SK-N-SH treated with all-trans-retinoic acid at 6 μM for 48 hours (cell line): ENCODE data around the gene PRKCZ.

ENCODE experiments used
- ATAC-seq: fragments of 200-7000 bp; cut with Tn5 transposase; 3 replicates; pipeline ENCODE4 v1.9.1; 2020; ENCODE audit warnings: mild to moderate bottlenecking, moderate library complexity
- ARNTL ChIP-seq: fragments of 450-650 bp; formaldehyde crosslinking; IDR thresholded peaks from 2 replicates; pipeline ENCODE4 v1.5.0; 2020; ENCODE audit warnings: low read depth, mild to moderate bottlenecking, moderate library complexity, borderline replicate concordance
- BACH2 ChIP-seq: fragments of 250-450 bp; sonication (Bioruptor Pico); IDR thresholded peaks from 2 replicates; pipeline ENCODE4 v1.9.0; 2021; ENCODE audit warnings: mild to moderate bottlenecking, borderline replicate concordance
- CSDC2 ChIP-seq: fragments of 250-450 bp; sonication (Bioruptor Pico); IDR thresholded peaks from 2 replicates; pipeline ENCODE4 v1.5.0; 2020; ENCODE audit warnings: mild to moderate bottlenecking, moderate library complexity
- ISL1 ChIP-seq: fragments of 250-450 bp; sonication (Bioruptor Pico); IDR thresholded peaks from 2 replicates; pipeline ENCODE4 v2.1.2; 2022; ENCODE audit warnings: mild to moderate bottlenecking, moderate library complexity
- OSR1 ChIP-seq: fragments of 250-450 bp; sonication (Bioruptor Pico); IDR thresholded peaks from 2 replicates; pipeline ENCODE4 v1.8.0; 2022; ENCODE audit warnings: moderate library complexity, mild to moderate bottlenecking, inconsistent platforms
- PPARA ChIP-seq: fragments of 250-450 bp; sonication (Bioruptor Pico); IDR thresholded peaks from 2 replicates; pipeline ENCODE4 v1.5.0; 2020; ENCODE audit warnings: mild to moderate bottlenecking, borderline replicate concordance
- RARB ChIP-seq: fragments of 250-450 bp; sonication (Bioruptor Pico); IDR thresholded peaks from 2 replicates; pipeline ENCODE4 v1.8.0; 2021; ENCODE audit warnings: mild to moderate bottlenecking, moderate library complexity
- SNAI2 ChIP-seq: fragments of 250-450 bp; sonication (Bioruptor Pico); IDR thresholded peaks from 2 replicates; pipeline ENCODE4 v1.5.0; 2020; ENCODE audit warnings: mild to moderate bottlenecking, moderate library complexity
- TCF4 ChIP-seq: fragments of 250-450 bp; sonication (Bioruptor Pico); IDR thresholded peaks from 2 replicates; pipeline ENCODE4 v1.8.0; 2021; ENCODE audit warnings: mild to moderate bottlenecking, moderate library complexity, borderline replicate concordance
- ZC3H10 ChIP-seq: fragments of 250-450 bp; sonication (Bioruptor Pico); IDR thresholded peaks from 2 replicates; pipeline ENCODE4 v1.5.1; 2021; ENCODE audit warnings: mild to moderate bottlenecking, moderate library complexity
- ZFP3 ChIP-seq: fragments of 250-450 bp; sonication (Bioruptor Pico); IDR thresholded peaks from 2 replicates; pipeline ENCODE4 v1.5.0; 2020; ENCODE audit warnings: mild to moderate bottlenecking, moderate library complexity
- ZNF565 ChIP-seq: fragments of 450-650 bp; formaldehyde crosslinking; conservative IDR thresholded peaks from 2 replicates; pipeline ENCODE4 v1.5.0; 2020; ENCODE audit warnings: low read depth, mild to moderate bottlenecking, moderate library complexity
- ZNF70 ChIP-seq: fragments of 450-650 bp; formaldehyde crosslinking; IDR thresholded peaks from 2 replicates; pipeline ENCODE4 v1.5.0; 2020; ENCODE audit warnings: mild to moderate bottlenecking, moderate library complexity
- ZNF8 ChIP-seq: fragments of 450-650 bp; formaldehyde crosslinking; IDR thresholded peaks from 2 replicates; pipeline ENCODE4 v1.5.0; 2020; ENCODE audit warnings: mild to moderate bottlenecking, moderate library complexity
- TF ChIP-seq, protein P1 (sequence below): fragments of 250-450 bp; sonication (Bioruptor Pico); IDR thresholded peaks from 2 replicates; pipeline ENCODE4 v1.5.1; 2020; ENCODE audit warnings: low read depth, mild to moderate bottlenecking, moderate library complexity
- TF ChIP-seq, protein P2 (sequence below): fragments of 250-450 bp; sonication (Bioruptor Pico); IDR thresholded peaks from 2 replicates; pipeline ENCODE4 v1.8.0; 2021; ENCODE audit warnings: low read depth, mild to moderate bottlenecking, moderate library complexity, borderline replicate concordance
- TF ChIP-seq, protein P3 (sequence below): fragments of 250-450 bp; sonication (Bioruptor Pico); IDR thresholded peaks from 2 replicates; pipeline ENCODE4 v1.5.0; 2020; ENCODE audit warnings: mild to moderate bottlenecking, moderate library complexity
- TF ChIP-seq, protein P4 (sequence below): fragments of 250-450 bp; sonication (Bioruptor Pico); IDR thresholded peaks from 2 replicates; pipeline ENCODE4 v1.8.0; 2020; ENCODE audit warnings: mild to moderate bottlenecking, moderate library complexity, borderline replicate concordance

The PRKCZ gene

DNA sequence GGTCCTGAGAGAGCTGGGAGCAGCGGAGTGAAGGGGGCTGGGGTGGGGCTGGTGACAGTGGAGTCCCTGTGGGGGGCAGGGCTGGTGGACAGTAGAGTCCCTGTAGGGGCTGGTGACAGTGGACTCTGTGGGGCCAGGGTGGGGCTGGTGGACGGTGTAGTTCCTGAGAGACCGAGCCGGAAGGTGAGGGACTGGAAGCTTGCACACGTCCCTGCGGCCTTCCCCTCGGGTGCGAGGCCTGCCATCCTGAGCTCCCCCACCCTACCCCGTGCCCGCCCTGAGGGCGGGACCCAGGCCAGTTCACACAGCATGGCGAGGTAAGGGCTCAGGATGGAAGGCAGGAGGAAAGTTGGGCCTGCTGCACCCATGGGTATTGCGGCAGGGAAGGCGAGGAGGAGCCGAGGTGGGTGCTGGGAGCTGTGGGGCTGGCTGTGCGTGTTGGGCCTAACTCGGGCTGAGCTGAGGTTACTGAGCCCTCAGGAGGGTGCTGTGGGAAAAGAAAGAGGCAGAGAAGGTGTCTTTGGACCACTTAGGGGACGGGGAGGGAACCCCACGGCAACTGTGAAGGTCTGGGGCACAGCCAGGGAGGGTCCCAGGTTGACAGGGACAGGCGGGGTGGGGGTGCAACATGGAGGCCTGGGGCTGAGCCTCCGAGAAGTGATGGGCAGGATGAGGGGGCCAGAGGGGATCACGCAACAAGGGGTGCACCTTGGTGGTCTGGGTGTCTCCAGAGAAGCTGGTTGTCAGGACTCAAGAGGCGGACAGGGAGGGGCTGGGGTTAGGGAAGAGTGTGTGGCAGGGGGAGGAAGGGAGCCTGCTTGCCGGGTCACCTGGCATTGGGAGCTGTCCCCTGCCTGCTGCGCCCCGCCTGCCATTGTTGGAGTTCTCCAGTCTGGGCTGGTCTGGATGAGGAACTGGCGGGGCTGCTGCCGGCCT, 60.8 kb downstream of the PRKCZ start:
- no peak for TF ChIP-seq SNAI2 (CRISPR knock-in tag)
- no peak for TF ChIP-seq OSR1
- no peak for TF ChIP-seq CSDC2 (CRISPR knock-in tag)
- TF ChIP-seq RARB = no peak
- TF ChIP-seq ZC3H10 (CRISPR knock-in tag) = no peak
- TF ChIP-seq, protein P1, sequence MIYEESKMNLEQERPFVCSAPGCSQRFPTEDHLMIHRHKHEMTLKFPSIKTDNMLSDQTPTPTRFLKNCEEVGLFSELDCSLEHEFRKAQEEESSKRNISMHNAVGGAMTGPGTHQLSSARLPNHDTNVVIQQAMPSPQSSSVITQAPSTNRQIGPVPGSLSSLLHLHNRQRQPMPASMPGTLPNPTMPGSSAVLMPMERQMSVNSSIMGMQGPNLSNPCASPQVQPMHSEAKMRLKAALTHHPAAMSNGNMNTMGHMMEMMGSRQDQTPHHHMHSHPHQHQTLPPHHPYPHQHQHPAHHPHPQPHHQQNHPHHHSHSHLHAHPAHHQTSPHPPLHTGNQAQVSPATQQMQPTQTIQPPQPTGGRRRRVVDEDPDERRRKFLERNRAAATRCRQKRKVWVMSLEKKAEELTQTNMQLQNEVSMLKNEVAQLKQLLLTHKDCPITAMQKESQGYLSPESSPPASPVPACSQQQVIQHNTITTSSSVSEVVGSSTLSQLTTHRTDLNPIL = no peak
- TF ChIP-seq ZFP3 = no peak
- TF ChIP-seq, protein P2, sequence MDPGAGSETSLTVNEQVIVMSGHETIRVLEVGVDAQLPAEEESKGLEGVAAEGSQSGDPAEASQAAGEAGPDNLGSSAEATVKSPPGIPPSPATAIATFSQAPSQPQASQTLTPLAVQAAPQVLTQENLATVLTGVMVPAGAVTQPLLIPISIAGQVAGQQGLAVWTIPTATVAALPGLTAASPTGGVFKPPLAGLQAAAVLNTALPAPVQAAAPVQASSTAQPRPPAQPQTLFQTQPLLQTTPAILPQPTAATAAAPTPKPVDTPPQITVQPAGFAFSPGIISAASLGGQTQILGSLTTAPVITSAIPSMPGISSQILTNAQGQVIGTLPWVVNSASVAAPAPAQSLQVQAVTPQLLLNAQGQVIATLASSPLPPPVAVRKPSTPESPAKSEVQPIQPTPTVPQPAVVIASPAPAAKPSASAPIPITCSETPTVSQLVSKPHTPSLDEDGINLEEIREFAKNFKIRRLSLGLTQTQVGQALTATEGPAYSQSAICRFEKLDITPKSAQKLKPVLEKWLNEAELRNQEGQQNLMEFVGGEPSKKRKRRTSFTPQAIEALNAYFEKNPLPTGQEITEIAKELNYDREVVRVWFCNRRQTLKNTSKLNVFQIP (CRISPR knock-in tag) = no peak
- no peak for TF ChIP-seq ZNF70
- TF ChIP-seq, protein P3, sequence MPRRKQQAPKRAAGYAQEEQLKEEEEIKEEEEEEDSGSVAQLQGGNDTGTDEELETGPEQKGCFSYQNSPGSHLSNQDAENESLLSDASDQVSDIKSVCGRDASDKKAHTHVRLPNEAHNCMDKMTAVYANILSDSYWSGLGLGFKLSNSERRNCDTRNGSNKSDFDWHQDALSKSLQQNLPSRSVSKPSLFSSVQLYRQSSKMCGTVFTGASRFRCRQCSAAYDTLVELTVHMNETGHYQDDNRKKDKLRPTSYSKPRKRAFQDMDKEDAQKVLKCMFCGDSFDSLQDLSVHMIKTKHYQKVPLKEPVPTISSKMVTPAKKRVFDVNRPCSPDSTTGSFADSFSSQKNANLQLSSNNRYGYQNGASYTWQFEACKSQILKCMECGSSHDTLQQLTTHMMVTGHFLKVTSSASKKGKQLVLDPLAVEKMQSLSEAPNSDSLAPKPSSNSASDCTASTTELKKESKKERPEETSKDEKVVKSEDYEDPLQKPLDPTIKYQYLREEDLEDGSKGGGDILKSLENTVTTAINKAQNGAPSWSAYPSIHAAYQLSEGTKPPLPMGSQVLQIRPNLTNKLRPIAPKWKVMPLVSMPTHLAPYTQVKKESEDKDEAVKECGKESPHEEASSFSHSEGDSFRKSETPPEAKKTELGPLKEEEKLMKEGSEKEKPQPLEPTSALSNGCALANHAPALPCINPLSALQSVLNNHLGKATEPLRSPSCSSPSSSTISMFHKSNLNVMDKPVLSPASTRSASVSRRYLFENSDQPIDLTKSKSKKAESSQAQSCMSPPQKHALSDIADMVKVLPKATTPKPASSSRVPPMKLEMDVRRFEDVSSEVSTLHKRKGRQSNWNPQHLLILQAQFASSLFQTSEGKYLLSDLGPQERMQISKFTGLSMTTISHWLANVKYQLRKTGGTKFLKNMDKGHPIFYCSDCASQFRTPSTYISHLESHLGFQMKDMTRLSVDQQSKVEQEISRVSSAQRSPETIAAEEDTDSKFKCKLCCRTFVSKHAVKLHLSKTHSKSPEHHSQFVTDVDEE (CRISPR knock-in tag) = no peak
- no peak for TF ChIP-seq PPARA (CRISPR knock-in tag)
- TF ChIP-seq, protein P4, sequence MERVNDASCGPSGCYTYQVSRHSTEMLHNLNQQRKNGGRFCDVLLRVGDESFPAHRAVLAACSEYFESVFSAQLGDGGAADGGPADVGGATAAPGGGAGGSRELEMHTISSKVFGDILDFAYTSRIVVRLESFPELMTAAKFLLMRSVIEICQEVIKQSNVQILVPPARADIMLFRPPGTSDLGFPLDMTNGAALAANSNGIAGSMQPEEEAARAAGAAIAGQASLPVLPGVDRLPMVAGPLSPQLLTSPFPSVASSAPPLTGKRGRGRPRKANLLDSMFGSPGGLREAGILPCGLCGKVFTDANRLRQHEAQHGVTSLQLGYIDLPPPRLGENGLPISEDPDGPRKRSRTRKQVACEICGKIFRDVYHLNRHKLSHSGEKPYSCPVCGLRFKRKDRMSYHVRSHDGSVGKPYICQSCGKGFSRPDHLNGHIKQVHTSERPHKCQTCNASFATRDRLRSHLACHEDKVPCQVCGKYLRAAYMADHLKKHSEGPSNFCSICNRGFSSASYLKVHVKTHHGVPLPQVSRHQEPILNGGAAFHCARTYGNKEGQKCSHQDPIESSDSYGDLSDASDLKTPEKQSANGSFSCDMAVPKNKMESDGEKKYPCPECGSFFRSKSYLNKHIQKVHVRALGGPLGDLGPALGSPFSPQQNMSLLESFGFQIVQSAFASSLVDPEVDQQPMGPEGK (CRISPR knock-in tag) = no peak
- ATAC-seq = no peak

DNA sequence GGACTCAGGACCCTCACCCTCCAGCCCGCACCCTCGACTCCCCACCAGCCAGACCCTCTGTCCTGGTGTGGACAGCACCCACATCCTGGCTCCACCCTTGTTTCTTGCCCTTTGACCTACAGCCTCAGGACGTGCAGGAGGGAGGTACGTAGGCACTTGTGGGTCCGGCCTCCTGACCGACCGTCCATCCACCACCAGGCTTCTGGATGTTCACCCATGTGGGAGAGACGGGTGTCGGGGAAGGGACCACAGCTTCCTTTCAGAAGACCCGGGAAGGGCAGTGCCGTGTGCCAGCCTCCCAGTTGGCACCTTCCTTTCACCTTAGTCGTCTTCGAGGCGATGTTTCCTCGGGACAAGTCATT, 61.4 kb downstream of the PRKCZ start:
- TF ChIP-seq, protein P4 (CRISPR knock-in tag) = no peak
- TF ChIP-seq OSR1 = no peak
- TF ChIP-seq PPARA (CRISPR knock-in tag) = no peak
- TF ChIP-seq ISL1 = no peak
- TF ChIP-seq, all 23 proteins: peak for 0
- ATAC-seq = no peak

DNA sequence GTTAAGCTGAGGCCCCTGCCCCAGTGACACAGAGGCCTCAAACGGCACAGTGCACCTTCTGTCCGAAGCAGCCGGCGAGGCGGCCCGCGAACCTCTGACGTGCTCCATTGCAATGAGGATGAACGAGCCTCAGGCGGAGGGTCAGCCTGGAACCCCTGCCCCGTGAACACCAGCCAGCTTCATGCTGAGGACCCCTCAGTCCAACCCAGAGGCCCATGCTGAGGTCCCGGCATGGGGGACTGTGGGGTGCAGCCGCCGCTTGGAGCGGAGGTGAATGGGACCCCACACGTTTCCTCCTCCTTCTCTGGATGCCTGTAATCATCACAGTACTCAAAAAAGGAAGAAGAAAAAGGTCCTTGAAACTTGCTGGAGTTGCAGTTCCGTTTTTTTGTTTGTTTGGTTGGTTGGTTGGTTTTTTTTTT, 62.1 kb downstream of the PRKCZ start:
- TF ChIP-seq TCF4 (CRISPR knock-in tag) = no peak
- no peak for TF ChIP-seq ZNF70
- TF ChIP-seq, protein P3 (CRISPR knock-in tag) = no peak
- TF ChIP-seq BACH2 (CRISPR knock-in tag) = no peak
- no peak for TF ChIP-seq ZNF8 (CRISPR knock-in tag)
- TF ChIP-seq OSR1 = no peak
- no peak for TF ChIP-seq ZFP3
- TF ChIP-seq CSDC2 (CRISPR knock-in tag) = no peak
- TF ChIP-seq ZNF565 = no peak
- no peak for TF ChIP-seq PPARA (CRISPR knock-in tag)
- no peak for TF ChIP-seq ARNTL
- no peak for TF ChIP-seq ISL1
- TF ChIP-seq, protein P4 (CRISPR knock-in tag) = no peak
- no peak for TF ChIP-seq RARB
- no peak for ATAC-seq
